Sciatic nerve (tissue), 2 donors: Measurements from ENCODE around the gene PDXK. TPM values are rescaled to one million over a fixed set of nuclear protein-coding genes. Genes with fewer than 3 reads are reported as not detected.

Source experiments
- ATAC-seq: fragments of 200-7000 bp; cut with Tn5 transposase; one replicate; pipeline ENCODE4 v1.9.1; 2020; ENCODE audit warnings: mild to moderate bottlenecking, moderate library complexity
- DNase-seq: peaks from one replicate; pipeline ENCODE4 v3.0.0-alpha.2; 2020; ENCODE audit warnings: low spot score
- intact Hi-C: fragments of 100-400 bp; cut with DNase I; formaldehyde crosslinking; loops from one replicate; pipeline ENCODE4 v1.14.2; 2022
- total RNA-seq: library from RNA; stranded (reverse); fragmentation: NEBNext Ultra II Directional; extraction: Animal tissue kit (Norgen Biotek cat#: 25700); gene quantifications from one replicate; pipeline ENCODE4 v1.2.1, GENCODE V29; 2021
- donor health status: DM: no; HTN: no; CAD: no.
- donor health status: DM: no; HTN: no; CAD: no.

Gene PDXK
- total RNA-seq, 1 donor from 2014 or later: 111 TPM

DNA sequence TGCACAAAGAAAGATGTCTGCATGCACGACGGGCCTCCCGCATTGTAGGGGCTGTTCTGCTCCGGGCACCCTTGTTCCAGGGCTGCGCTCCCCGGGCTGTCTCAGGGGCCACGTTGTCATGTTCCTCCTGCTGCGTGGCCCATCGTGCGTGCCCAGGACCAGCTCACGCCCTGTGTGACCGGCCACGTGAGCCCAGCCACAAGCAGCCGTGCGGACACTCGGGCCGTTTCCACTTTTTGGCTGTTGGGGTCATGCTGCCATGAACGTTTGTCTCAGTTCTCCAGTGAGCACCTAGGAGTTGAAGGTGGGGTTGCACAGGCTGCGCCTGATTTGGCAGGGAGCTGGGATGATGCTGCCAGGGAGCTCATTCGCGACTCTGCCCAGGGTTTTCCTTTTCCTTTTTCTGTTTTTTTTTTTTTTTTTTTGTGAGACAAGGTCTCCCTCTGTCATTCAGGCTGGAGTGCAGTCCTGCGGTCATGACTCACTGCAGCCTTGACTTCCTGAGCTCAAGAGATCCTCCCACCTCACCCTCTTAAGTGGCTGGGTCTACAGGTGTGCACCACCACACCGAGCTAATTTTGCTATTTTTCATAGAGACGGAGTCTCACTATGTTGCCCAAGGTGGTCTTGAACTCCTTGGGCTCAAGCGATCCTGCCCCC lies 17.4 kb downstream of the PDXK start:
- intact Hi-C loops: no loop called here
- DNase-seq (no peak), ATAC-seq (no peak)

DNA sequence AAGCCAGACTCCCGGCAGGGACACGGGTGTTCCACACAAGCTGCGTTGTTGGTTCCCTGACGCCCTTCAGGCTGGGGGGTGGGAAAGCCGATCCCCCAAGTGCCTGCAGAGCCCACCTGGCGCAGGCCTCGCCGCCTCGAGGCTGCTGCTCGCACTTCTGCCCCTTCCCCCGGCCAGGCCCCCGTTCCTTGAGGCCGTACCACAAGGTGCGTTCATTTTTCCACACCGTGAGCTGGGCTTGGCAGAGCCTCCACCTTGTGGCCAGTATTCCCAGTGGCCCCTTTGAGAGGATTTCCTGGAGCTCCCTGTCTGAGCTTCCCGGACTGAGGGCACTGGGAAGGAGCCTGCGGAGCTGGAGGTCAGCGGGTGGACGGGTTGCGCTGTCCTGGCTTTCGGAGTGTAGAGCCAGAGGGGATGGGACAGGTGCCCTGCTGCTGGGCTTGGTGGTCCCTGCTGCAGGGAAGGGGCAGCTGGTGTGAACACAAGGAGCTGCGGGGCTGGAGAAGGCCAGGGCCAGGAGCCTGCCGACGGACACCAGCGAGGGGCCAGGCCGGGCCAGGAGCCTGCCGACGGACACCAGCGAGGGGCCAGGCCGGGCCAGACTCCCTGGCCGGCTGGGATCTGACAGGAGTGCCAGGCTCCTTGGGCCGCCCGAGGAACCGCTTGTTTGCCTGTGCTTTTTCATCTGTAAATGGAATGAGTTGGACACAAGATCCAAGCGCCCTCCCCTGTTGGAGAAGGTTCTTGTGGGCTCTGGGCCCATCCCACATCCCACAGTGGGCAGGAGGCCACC lies 18.4 kb downstream of the PDXK start:
- DNase-seq: no peak
- ATAC-seq: no peak
- intact Hi-C loops: no loop called here

DNA sequence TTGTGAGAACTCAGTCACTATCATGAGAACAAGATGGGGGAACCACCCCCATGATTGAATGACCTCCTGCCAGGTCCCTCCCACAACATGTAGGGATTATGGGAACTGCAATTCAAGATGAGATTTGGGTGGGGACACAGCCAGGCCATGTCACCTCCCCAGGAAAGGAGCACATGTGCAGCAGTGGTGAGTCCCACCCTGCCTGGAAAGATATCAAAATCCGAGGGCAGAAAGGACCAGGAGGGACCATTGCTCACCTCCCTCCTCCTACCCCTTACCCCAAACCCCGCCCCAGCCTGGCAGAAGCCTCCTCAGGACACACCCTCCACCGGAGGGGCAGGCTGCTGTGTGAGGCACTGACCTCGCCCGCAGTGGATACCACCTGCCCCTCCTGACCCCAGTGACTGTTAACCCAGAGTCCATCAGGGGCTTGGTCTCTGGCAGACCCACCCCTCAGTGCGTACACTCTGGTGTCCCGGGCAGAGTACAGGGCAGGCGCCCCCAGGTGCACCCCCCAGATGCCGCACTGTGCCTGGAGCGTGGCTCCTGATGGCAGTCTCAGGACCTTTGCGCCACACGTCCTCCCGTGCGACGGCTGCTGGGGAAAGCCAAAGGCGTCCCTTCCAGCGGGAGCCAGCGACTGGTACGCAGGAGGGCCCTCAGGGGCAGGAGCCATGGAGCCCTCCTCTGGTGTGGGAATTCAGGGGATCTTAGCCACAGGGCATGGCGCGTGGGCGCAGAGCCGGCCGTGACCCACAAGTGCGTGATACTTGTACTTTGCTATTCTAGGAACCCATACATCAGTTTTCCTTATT lies 20.9 kb downstream of the PDXK start:
- ATAC-seq (peak; percentile 21), DNase-seq (no peak)
- intact Hi-C loops: no loop called here

DNA sequence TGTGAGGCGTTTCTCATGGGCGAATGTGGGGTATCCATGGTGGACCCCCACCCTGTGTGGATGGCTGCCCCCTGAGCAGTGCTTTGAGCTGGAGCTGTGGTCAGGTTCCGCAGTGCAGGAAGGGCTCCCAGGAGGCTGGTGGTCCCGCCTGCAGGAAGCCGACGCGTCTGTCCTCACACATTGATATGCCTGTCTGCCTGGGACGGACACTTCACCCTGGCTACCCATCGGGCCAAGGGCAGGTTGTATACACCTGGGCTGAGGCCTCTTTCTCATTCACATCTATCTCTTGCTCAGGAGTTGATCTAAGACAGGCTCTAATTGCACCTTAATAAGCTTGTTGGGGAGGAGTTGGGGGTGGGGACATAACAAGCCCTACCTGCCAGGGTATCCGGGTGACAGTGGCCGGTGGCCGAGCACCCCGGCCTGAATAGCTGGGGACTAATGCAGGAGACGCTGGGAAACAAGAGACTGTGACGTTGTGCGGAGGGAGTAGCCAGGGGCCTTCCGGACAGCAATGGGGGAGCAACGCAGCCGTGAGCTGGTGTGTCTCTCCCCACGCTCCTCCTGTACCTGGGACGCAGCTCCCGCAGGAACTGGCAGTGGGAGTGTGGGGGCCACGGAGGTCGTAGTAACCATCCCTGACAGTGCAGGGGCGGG lies 21.7 kb downstream of the PDXK start:
- ATAC-seq: peak; percentile 71
- DNase-seq: no peak
- intact Hi-C loops: no loop called here

DNA sequence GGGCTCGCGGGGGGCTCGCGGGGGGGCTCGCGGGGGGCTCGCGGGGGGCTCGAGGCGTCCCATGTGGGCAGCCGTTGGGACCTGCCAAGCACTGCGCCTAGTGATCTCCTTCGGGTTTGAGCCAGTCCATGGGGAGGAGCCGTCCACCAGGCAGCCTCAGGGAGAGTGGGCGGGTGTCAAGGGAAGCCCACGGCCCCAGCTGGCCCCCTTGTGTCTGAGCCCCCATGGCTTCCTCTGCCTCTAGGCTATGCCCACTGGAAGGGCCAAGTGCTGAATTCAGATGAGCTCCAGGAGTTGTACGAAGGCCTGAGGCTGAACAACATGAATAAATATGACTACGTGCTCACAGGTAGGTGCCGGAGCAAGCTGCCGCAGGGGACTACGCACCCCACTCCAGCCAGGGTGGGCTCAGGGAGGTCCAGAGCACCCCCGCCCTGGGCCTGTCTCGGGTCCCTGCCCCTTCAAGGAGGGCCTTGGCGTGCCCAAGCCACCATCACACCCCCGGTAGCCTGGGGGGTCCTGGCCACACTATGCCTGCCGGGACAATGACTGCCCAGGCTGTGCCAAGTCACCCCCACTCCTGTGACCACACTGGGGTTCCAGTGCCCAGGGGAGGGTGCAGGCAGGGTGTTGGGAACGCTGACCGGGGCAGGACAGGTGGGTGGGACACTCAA lies 22.6 kb downstream of the PDXK start:
- DNase-seq (no peak), ATAC-seq (no peak)
- intact Hi-C loops: no loop called here

DNA sequence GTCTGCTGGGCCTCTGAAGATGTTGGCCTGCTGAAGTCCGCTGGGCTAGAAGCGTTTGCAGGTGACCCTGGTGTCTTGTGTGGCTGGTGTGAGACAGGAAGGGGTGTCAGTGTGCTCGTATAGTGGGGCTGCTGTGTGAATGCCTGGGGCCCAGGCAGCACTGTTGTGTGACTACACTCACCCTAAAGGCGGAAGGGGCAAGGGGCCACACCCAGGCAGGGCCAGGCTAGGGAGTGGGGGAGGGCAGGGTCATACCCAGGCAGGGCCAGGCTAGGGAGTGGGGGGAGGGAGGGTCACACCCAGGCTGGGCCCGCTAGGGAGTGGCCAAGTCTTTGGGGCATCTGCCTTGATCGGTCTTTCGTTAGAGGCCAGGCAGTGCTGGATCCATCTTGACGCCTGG lies 25.0 kb downstream of the PDXK start:
- DNase-seq: no peak

DNA sequence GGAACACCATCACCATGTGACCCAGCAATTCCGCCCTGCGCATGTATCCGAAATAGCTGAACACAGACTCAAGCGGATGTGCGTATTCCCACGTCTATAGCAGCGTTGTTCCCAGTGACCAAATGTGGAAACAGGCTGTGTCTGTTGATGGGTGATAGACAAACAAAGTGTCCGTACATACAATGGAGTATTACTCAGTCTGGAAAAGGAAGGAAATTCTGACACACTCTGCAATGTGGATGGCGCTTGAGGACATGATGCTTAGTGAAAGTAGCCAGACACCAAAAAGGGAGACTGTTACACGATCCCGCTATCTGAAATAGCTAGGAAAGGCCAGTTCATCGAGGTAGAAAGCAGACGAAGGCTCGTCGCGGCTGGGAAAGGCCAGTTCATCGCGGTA lies 25.8 kb downstream of the PDXK start:
- DNase-seq (no peak), ATAC-seq (no peak)
- intact Hi-C loops: no loop called here

More for the DNA sequence above, 25.0 kb downstream of the PDXK start:
- no peak for ATAC-seq
- intact Hi-C loops: no loop called here

DNA sequence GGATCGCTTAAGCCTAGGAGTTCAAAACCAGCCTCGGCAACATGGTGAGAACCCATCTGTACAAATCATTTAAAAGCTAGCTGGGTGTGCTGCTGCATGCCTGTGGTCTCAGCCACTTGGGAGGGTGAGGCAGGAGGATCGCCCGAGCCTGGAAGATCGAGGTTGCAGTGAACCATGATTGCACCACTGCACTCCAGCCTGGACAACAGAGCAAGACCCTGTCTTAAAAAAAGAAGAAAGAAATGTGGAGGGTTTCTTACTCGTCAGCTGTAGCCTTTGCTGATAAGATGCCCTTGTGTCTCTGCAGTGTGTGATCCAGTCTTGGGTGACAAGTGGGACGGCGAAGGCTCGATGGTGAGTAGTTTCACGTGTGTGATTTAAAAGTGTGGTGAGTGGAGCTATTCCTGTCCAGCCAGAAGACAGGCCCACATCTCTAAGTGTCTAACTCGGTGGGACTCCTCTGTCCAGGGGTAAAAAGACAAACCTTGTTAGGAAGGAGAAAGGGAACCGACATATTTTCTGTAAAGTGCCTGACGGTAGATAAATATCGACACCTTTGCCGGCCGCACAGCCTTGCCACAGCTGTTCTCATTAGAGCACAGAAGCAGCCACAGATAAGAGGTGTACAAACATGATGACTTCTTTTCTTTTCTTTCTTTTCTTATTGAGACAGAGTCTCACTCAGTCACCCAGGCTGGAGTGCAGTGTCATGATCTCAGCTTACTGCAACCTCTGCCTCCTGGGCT lies 27.0 kb downstream of the PDXK start:
- DNase-seq (no peak), ATAC-seq (no peak)
- intact Hi-C loops: no loop called here

DNA sequence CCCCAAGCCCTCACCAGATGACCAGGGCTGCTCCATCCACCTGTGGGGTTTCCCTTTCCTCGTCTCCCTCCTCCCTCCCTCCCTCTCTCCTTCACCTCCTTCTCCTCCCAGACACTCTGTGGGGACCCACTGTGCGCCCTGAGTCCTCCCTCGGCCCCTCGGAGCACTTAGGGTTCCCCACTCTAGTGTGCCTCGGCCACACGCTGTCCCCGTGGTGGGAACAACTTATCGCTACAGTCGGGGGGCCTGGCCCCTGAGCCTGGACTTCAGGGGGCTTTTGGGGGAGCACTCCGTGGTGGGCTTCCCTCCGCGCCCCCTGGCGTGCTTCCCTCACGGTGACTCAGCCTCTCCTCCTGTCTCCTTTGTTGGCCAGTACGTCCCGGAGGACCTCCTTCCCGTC lies 29.7 kb downstream of the PDXK start:
- DNase-seq (no peak), ATAC-seq (no peak)
- intact Hi-C loops: no loop called here

DNA sequence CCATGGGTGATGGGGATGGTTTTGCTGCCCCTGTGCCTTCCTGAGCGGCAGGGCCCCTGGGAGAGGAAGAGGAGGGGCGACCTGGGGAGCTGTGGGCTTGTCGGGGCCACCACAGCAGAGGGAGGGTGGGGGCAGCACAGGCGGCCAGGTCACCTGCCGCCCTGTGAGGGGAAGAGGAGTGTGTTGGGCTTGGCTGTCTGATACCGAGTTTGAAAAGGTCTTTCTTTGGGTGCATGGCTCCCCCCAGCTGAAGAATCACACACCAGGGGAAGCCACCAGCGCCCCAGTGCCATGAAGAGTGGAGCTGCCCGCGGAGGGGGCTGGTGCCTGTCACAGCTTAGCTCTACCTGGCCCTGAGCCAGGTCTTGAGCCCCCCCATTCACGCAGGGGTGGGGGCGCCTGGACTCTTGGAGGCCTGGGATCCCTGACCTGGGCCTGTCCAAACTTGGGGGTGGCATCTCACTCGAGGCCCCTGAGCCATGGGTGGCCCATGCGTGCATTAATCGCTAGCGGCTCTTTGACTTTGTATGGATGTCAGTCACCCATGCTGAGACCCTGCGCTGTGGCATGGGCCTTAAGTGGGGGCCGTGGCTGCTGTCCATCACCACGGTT lies 30.8 kb downstream of the PDXK start:
- ATAC-seq: no peak
- no peak for DNase-seq
- intact Hi-C loops: no loop called here

DNA sequence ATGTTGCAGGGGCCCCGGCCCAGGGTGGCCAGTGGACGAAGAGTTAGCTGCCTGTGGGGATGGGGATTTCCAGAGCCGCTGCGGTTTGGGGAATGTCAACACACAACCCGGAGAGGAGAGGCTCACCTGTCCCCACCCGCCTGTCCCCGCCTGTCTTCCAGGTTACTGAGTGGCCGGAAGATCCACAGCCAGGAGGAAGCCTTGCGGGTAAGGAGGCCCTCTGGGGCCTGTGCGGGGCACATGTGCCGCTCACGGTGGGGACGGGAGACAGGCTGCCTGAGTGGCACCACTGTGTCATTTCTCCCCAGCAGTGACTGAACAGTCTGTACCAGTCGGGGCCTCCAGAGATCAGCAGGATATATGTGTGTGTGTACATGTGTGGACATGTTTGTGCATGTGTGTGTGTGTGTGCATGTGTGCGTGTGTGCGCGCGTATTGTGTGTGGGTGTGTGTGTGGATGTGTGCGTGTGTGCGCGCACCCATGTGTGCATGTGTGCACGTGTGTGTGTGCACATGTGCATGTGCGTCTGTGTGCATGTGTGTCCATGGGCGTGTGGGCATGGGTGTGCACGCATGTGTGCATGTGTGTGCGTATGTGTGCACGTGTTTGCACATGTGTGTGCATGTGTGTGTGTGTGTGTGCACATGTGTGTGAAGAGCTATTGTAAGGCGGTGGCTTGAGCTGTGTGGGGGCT lies 31.6 kb downstream of the PDXK start:
- no peak for ATAC-seq
- no peak for DNase-seq
- intact Hi-C loops: no loop called here

DNA sequence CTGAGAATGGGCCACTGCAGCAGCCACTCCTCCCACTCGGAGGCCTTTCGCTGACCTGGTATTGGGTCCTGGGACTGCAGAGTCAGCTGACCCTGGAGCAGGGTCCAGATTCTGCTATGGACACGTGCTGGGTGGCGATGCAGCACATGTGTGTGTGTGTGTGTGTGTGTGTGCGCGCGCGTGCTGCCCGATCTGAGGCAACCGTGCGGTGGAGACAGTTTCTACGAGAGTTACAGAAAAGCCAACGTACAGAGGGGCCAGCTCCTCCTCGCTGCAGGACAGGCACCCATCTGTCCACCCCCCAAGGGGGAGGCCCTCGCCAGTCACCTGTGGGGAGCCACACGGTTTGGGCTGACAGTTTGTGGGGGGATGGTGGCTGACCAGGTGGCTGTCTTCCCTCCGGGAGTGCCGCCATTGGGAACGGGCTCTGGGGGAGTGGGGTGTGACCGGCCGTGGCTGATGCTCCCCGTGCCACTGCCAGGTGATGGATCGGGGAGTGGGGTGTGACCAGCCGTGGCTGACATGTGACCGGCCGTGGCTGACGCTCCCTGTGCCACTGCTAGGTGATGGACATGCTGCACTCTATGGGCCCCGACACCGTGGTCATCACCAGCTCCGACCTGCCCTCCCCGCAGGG lies 33.1 kb downstream of the PDXK start:
- no peak for DNase-seq
- intact Hi-C loops: no loop called here
- ATAC-seq: no peak

DNA sequence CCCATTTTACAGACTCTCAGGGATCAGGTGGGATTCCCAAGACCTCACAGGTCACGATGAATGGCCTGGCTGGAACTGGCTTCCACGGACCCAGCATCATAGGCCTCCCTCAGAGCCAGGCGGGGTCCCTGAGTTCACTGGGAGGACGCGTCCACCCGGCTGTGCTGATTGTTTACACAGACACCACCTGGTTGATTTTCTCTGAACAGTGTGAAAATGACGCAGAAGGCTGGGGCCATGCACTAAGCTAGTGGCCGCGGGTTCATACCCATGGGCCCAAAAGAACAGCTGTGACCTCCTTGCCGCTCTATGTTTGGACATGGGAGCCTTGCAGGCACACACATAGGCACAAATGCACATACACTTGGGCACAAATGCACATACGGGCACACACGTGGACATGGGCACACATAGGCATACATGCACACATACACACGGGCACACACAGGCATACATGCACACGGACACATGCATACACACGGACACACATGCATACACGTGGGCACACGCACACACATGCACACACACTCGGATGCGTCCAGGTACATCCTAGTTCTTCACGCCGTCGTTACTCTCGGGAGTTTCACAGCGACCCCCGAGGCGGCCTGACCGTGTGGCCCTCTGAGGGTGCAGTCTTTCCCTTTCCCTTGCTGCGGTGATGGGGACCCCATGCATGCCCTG lies 34.0 kb downstream of the PDXK start:
- intact Hi-C loops: no loop called here
- no peak for ATAC-seq

DNA sequence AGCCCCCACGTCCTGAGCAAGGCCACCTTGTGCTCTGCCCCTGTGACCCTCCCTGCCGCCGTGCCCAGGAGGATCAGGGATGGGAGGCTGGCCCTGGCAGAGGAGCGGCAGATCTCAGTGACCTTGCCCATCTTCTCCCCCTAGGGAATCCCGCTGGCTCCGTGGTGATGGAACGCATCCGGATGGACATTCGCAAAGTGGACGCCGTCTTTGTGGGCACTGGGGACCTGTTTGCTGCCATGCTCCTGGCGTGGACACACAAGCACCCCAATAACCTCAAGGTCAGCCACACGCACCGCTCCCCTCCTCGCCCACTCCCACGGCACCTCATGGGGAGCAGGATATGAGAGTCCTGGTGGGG lies 34.5 kb downstream of the PDXK start:
- ATAC-seq (no peak), DNase-seq (no peak)

More for the DNA sequence above, 34.0 kb downstream of the PDXK start:
- DNase-seq: no peak

DNA sequence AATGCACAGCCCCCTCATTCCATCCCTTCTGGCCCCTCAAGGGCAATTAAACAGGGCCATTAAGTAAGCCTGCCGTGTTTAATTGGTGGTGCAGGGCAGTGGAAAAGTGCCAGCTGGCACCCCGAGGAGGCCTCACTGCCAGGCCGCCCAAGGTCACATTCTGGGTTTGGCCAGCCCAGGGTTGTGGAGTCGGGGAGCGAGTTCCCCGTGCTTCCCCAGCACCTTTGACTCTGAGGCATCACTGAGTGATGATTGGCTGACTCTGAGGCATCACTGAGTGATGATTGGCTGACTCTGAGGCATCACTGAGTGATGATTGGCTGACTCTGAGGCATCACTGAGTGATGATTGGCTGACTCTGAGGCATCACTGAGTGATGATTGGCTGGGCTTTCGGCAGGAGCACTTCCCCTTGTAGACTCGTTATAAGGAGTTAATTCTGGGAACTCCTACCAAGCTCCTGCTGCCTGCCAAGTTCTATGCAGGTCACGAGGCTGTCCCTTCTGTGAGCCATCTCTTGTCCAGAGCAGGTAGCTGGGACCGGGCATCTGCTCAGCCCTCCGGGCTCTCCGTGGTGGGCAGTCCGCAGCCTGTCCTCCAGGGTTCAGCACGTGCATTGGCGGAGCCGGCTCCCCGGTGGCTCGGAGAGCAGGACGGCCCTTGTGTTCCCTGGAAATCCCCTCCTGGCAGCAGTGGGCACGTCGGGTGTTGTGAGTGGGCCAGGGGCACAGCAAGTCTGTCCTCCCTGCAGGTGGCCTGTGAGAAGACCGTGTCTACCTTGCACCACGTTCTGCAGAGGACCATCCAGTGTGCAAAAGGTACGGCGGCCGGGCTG lies 36.2 kb downstream of the PDXK start:
- DNase-seq: no peak
- no peak for ATAC-seq

More for the DNA sequence above, 34.5 kb downstream of the PDXK start:
- intact Hi-C loops: no loop called here

More for the DNA sequence above, 36.2 kb downstream of the PDXK start:
- intact Hi-C loops: no loop called here
